K562 (cell line): ENCODE results near the gene PPIL4. TPM values are rescaled to one million over a fixed set of nuclear protein-coding genes. Genes with fewer than 3 reads are reported as not detected.

ENCODE experiments used
- BRD9 ChIP-seq: fragments of 450-650 bp; IDR thresholded peaks from 2 replicates; pipeline ENCODE4 v1.6.1; 2018; ENCODE audit warnings: low read depth; ENCODE audit not compliant: partially characterized antibody
- ELF1 ChIP-seq: fragments of 200-800 bp; sonication (Bioruptor generic); IDR thresholded peaks from 2 replicates; pipeline ENCODE4 v1.6.1; 2016; ENCODE audit warnings: missing genetic modification characterization, missing compliant biosample characterization
- GATAD2B ChIP-seq: fragments of 450-650 bp; IDR thresholded peaks from 2 replicates; pipeline ENCODE4 v1.6.1; 2017; ENCODE audit warnings: mild to moderate bottlenecking, borderline replicate concordance
- GTF2E2 ChIP-seq: fragments of 200-800 bp; sonication (Bioruptor generic); IDR thresholded peaks from 2 replicates; pipeline ENCODE4 v1.6.1; 2016; ENCODE audit warnings: missing genetic modification characterization, missing compliant biosample characterization
- HDAC3 ChIP-seq: fragments of 450-650 bp; IDR thresholded peaks from 2 replicates; pipeline ENCODE4 v1.6.1; 2018; ENCODE audit warnings: borderline replicate concordance, mild to moderate bottlenecking, moderate library complexity; ENCODE audit not compliant: partially characterized antibody
- KDM2B ChIP-seq: fragments of 250-450 bp; sonication (Bioruptor Pico); IDR thresholded peaks from 2 replicates; pipeline ENCODE4 v1.8.0; 2021; ENCODE audit warnings: mild to moderate bottlenecking, moderate library complexity
- MTA3 ChIP-seq: fragments of 450-650 bp; formaldehyde crosslinking; IDR thresholded peaks from 2 replicates; pipeline ENCODE4 v1.6.1; 2017; ENCODE audit warnings: mild to moderate bottlenecking, borderline replicate concordance
- NFIX ChIP-seq: fragments of 250-450 bp; sonication (Bioruptor Pico); IDR thresholded peaks from 2 replicates; pipeline ENCODE4 v1.4.0; 2020; ENCODE audit warnings: low read depth, mild to moderate bottlenecking, moderate library complexity
- NFRKB ChIP-seq: fragments of 450-650 bp; IDR thresholded peaks from 2 replicates; pipeline ENCODE4 v1.6.1; 2016; ENCODE audit warnings: low read depth
- NR2C2 ChIP-seq, 2 experiments: fragments of 200-800 bp in 1 of 2; sonication (Bioruptor generic) in 1 of 2; sonication (generic) in 1 of 2; formaldehyde crosslinking in 1 of 2; IDR thresholded peaks; 2 replicates each; pipeline versions ENCODE4 v1.6.1 to v1.8.0; 2016 to 2022; ENCODE audit warnings: mild to moderate bottlenecking in 1 of 2, missing compliant biosample characterization in 1 of 2, missing genetic modification characterization in 1 of 2, missing genetic modification reagents in 1 of 2
- POLR2AphosphoS5 ChIP-seq: IDR thresholded peaks from 2 replicates; pipeline ENCODE4 v1.6.1; 2011; ENCODE audit warnings: mild to moderate bottlenecking, low read depth, low read length, moderate library complexity; ENCODE audit not compliant: control insufficient read depth, insufficient read depth
- RBM22 ChIP-seq: fragments of 200-400 bp; formaldehyde crosslinking; IDR thresholded peaks from 2 replicates; pipeline ENCODE4 v1.6.1; 2018; ENCODE audit warnings: low read length, low read depth; ENCODE audit not compliant: poor library complexity, severe bottlenecking
- RBM34 ChIP-seq: fragments of 200-400 bp; formaldehyde crosslinking; IDR thresholded peaks from 2 replicates; pipeline ENCODE4 v1.6.1; 2018; ENCODE audit warnings: low read length, borderline replicate concordance; ENCODE audit not compliant: insufficient read depth
- SAFB ChIP-seq: fragments of 200-400 bp; formaldehyde crosslinking; IDR thresholded peaks from 2 replicates; pipeline ENCODE4 v1.6.1; 2017; ENCODE audit warnings: low read depth, low read length, borderline replicate concordance
- SREBF1 ChIP-seq: fragments of 150-350 bp; IDR thresholded peaks from 2 replicates; pipeline ENCODE4 v1.6.1; 2014; ENCODE audit warnings: antibody characterized with exemption, low read depth, low read length, borderline replicate concordance
- SRF ChIP-seq, 2 experiments: fragments of 250-450, 450-650 bp in 1 of 2; sonication (Bioruptor Pico) in 1 of 2; sonication (generic) in 1 of 2; formaldehyde crosslinking; IDR thresholded peaks; 2 replicates each; pipeline versions ENCODE4 v1.5.0 to v1.5.1; 2020 to 2022; ENCODE audit warnings: mild to moderate bottlenecking in 1 of 2, missing genetic modification reagents in 1 of 2
- TSC22D4 ChIP-seq: fragments of 450-650 bp; IDR thresholded peaks from 2 replicates; pipeline ENCODE4 v1.6.1; 2016; ENCODE audit warnings: missing genetic modification characterization, missing biosample characterization, control low read depth
- ZEB2 ChIP-seq: fragments of 450-650 bp; IDR thresholded peaks from 2 replicates; pipeline ENCODE4 v1.6.1; 2016
- ZNF134 ChIP-seq: fragments of 250-450 bp; sonication (Bioruptor Pico); conservative IDR thresholded peaks from 2 replicates; pipeline ENCODE4 v1.4.0; 2020
- ZNF174 ChIP-seq: fragments of 250-450 bp; sonication (Bioruptor Pico); IDR thresholded peaks from 2 replicates; pipeline ENCODE4 v1.4.0; 2020; ENCODE audit warnings: mild to moderate bottlenecking
- ZNF668 ChIP-seq: fragments of 250-450 bp; sonication (Bioruptor Pico); IDR thresholded peaks from 2 replicates; pipeline ENCODE4 v1.8.0; 2022; ENCODE audit warnings: mild to moderate bottlenecking, inconsistent platforms
- ZNF830 ChIP-seq: fragments of 250-450 bp; sonication (Bioruptor Pico); IDR thresholded peaks from 2 replicates; pipeline ENCODE4 v1.5.0; 2021; ENCODE audit warnings: mild to moderate bottlenecking
- polyA plus RNA-seq, 8 experiments: library from polyadenylated mRNA; depleted of rRNA in 4 of 8; stranded (reverse) in 5 of 8; unstranded in 3 of 8; fragments of >200 nt; fragmentation: Nextera tagmentation in 2 of 8; fragmentation: Illumina TruSeq in 1 of 8; extraction: Ambion mirVana in 2 of 8; extraction: Trizol in 1 of 8; gene quantifications; 2 replicates each; pipeline versions ENCODE4 v1.2.1 to v1.2.3, GENCODE V29; 2011 to 2014; ENCODE audit warnings: inconsistent platforms in 1 of 8, missing spikeins in 1 of 8
- total RNA-seq, 7 experiments: library from RNA; depleted of rRNA in 6 of 7; stranded (reverse); fragments of >200 nt in 6 of 7; fragmentation: Illumina TruSeq in 2 of 7; extraction: Trizol in 2 of 7; gene quantifications; 2 replicates each; pipeline versions ENCODE4 v1.2.1 to v1.2.3, GENCODE V29; 2011 to 2021; ENCODE audit warnings: low replicate concordance in 1 of 7
- TF ChIP-seq, protein P1 (sequence below): sonication (generic); formaldehyde crosslinking; IDR thresholded peaks from 2 replicates; pipeline ENCODE4 v1.8.0; 2023; ENCODE audit warnings: missing genetic modification reagents, mild to moderate bottlenecking, borderline replicate concordance

PPIL4 gene
- total and polyA plus RNA-seq, 9 of the 15 experiments (the other 6 are each of a cell fraction or from before 2014, with no cell fraction given), result 14.5 to 55.2 (median 45.9) TPM

DNA sequence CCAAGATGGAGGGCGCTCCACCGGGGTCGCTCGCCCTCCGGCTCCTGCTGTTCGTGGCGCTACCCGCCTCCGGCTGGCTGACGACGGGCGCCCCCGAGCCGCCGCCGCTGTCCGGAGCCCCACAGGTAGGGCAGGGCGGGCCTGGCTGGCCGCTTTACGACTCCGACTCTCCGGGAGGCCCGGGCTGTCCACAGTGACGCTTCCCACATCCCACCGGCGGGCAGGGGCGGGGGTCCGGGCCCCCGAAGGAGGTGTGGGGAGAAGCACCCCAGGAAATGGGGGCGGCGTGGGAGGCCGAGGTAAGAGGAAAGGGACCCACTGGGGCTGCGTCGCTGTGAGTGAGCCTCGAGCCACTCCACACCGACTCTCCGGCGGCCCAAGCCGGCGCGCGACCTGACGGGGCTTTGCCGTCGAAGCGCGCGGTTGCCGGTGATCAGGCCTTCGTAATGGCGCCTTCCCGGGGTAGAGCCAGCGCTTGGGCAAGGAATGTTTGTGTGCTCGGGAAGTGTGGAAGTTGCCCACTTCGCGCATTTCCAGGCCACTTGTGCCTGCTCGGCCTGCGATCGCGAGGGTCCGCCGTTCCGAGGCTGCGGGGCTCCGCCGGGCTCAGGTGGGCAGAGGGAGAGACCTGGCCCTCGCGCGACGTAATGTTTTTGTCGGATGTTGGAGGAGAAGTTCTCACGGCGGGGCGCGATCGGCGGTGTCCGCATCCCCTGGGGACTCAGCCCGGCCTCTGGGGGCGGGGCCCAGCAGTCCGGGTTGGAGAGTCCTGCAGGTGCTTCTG lies 20.8 kb upstream of the PPIL4 start (continued):
- TF ChIP-seq, protein P1, sequence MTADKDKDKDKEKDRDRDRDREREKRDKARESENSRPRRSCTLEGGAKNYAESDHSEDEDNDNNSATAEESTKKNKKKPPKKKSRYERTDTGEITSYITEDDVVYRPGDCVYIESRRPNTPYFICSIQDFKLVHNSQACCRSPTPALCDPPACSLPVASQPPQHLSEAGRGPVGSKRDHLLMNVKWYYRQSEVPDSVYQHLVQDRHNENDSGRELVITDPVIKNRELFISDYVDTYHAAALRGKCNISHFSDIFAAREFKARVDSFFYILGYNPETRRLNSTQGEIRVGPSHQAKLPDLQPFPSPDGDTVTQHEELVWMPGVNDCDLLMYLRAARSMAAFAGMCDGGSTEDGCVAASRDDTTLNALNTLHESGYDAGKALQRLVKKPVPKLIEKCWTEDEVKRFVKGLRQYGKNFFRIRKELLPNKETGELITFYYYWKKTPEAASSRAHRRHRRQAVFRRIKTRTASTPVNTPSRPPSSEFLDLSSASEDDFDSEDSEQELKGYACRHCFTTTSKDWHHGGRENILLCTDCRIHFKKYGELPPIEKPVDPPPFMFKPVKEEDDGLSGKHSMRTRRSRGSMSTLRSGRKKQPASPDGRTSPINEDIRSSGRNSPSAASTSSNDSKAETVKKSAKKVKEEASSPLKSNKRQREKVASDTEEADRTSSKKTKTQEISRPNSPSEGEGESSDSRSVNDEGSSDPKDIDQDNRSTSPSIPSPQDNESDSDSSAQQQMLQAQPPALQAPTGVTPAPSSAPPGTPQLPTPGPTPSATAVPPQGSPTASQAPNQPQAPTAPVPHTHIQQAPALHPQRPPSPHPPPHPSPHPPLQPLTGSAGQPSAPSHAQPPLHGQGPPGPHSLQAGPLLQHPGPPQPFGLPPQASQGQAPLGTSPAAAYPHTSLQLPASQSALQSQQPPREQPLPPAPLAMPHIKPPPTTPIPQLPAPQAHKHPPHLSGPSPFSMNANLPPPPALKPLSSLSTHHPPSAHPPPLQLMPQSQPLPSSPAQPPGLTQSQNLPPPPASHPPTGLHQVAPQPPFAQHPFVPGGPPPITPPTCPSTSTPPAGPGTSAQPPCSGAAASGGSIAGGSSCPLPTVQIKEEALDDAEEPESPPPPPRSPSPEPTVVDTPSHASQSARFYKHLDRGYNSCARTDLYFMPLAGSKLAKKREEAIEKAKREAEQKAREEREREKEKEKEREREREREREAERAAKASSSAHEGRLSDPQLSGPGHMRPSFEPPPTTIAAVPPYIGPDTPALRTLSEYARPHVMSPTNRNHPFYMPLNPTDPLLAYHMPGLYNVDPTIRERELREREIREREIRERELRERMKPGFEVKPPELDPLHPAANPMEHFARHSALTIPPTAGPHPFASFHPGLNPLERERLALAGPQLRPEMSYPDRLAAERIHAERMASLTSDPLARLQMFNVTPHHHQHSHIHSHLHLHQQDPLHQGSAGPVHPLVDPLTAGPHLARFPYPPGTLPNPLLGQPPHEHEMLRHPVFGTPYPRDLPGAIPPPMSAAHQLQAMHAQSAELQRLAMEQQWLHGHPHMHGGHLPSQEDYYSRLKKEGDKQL, result peak; percentile 90; the same call in 1 of the 2 replicates
- no peak for TF ChIP-seq HDAC3
- peak; percentile 60; the same call in 1 of the 2 replicates for TF ChIP-seq NFRKB
- TF ChIP-seq ZNF134, result no peak
- TF ChIP-seq BRD9, result no peak
- no peak for TF ChIP-seq SREBF1
- 0 out of 2 replicates have a peak, but pooled peaks have one; percentile 75 for TF ChIP-seq RBM34
- TF ChIP-seq ZNF174 (CRISPR knock-in tag), result no peak
- no peak for TF ChIP-seq ZNF668 (CRISPR knock-in tag)
- no peak for TF ChIP-seq ELF1
- TF ChIP-seq RBM22, result peak; percentile 52
- TF ChIP-seq GTF2E2 (tag), result no peak
- TF ChIP-seq SRF (CRISPR knock-in tag; IDR thresholded peaks at IDR 0.05), result no peak
- TF ChIP-seq GATAD2B, result no peak; the same call in 1 of the 2 replicates
- TF ChIP-seq KDM2B (CRISPR knock-in tag), result peak; percentile 28; the same call in 1 of the 2 replicates
- 0 out of 2 replicates have a peak, but pooled peaks have one; percentile 68 for TF ChIP-seq ZNF830 (CRISPR knock-in tag)
- TF ChIP-seq SAFB, result peak; percentile 31; the same call in 1 of the 2 replicates
- TF ChIP-seq ZEB2, result no peak
- TF ChIP-seq NFIX (CRISPR knock-in tag), result no peak
- TF ChIP-seq MTA3, result peak; percentile 49; the same call in 1 of the 2 replicates
- no peak for TF ChIP-seq TSC22D4 (tag)
- no peak for TF ChIP-seq NR2C2 (CRISPR knock-in tag; IDR thresholded peaks at IDR 0.05)
- TF ChIP-seq NR2C2 (tag; IDR thresholded peaks at IDR 0.05), result peak; percentile 77; the same call in 1 of the 2 replicates
- peak; percentile 73 for TF ChIP-seq POLR2AphosphoS5
